ENCODE data around the gene OR4Q2.
"Not testable (repeated sequence)": the region's sequence is repeated elsewhere in the genome, so short reads cannot be mapped to it uniquely, and the experiment has no call there.

Gene OR4Q2

DNA sequence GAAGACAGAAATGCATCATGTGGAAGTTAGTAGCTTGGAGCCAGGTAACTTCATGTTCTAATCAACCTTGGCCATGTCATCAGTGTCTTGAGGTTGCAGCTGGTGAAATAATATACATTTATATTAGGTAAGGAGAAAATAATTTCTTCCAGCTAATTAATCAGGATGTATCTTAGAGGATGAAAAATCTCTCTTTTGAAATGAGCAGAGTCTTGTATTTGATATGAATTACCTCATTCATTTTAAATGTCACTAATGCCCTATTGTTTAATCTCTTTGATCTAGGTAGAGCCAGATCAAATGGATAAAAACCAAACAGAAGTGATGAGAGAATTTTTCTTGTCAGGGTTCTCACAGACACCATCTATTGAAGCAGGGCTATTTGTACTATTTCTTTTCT, at the start of gene OR4Q2:
Gene OR4Q2, plus strand, starts transcription at position 301 of the 400 bp plus-strand sequence.
- DNase-seq: no peak

DNA sequence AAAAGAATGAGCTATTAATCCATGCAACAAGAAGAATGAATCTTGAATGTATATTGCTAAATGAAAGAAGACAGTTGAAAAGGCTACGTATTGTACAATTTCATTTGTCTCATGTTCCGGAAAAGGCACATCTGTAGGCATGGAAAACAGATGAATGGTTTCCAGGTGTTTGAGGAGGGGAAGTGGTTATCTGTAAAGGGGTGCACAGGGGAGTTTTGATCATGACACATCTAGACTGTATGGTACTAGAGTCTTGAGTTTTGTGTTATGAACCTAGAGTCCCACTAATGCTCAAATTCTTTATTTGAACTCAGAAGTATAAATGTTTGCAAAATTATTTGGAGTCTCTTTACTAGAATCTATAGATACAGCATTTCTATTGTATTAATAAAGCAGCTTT, 32.2 kb upstream of the OR4Q2 start:
- not testable (repeated sequence) for DNase-seq

DNA sequence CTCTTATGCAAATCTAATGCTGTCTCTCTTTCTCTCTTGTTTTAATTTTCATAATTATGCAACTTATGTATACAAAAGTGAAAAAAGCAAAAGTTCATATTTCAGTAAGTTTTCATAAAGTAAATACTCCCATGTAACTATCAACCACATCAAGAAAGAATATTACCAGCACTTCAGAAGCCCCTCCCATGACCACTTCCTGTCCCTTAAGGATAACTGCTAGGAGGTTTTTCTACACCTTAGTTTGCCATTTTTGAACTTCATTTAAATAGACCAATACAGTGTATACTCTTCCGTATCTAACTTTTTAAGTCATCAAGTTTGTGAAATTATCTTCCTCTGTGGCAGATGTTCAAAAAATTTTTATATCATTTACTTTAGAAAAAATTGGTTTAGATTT, 27.1 kb upstream of the OR4Q2 start:
- no peak for DNase-seq

DNA sequence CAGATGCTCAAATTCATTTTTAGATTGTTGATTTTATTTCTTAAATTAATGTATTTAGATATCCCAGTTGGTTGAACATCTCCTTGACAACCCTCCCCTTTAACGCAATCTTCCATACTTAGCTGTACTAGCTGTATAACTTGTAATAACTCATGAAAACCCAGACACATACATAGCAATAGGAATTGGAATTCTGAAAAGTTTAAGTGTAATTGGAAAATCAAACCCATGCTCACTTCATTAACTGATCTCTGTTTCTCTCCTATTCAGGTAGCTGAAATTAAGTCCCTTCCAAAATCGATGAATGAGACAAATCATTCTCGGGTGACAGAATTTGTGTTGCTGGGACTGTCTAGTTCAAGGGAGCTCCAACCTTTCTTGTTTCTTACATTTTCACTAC, 26.7 kb upstream of the OR4Q2 start, which contains the start of gene OR4K15:
Gene OR4K15, plus strand, starts transcription at position 301 of the 400 bp plus-strand sequence. Its CDS starts 0 bp downstream, at position 301.
- no peak for DNase-seq

DNA sequence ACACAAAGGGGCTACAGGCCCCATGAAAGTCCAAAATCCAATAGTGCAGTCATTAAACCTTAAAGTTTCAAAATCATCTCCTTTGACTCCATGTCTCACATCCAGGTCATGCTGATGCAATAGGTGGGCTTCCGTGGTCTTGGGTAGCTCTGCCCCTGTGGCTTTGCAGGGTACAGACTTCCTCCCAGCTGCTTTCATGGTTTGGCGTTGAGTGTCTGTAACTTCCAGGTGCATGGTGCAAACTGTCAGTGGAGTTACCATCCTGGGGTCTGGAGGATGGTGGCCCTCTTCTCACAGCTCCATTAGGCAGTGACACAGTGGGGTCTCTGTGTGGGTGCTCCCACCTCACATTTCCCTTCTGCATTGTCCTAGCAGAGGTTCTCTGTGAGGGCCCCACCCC, 8.5 kb upstream of the OR4Q2 start:
- DNase-seq: no peak

DNA sequence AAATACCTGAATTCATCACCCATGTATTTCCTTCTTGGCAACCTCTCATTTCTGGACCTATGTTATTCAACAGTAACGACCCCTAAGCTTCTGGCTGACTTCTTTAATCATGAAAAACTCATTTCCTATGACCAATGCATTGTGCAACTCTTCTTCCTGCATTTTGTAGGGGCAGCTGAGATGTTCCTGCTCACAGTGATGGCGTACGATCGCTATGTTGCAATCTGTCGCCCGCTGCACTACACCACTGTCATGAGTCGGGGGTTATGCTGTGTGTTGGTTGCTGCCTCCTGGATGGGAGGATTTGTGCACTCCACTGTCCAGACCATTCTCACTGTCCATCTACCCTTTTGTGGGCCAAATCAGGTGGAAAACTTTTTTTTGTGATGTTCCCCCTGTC, 356 bp downstream of the OR4Q2 start:
- no peak for DNase-seq

DNA sequence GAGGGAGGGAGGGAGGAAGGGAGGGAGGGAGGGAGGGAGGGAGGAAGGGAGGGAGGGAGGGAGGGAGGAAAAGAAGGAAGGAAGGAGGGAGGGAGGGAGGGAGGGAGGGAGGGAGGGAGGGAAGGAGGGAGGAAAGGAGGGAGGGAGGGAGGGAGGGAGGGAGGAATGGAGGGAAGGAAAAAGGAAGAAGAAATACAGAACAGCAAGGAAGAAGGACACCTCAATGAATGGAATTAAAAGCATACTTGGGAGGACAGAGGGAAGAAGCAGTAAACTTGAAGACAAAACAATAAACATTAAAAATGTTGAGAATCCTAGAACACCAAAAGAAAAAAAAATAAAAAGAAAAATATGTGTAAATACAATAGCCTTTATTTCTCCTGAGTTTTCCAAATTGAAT, 6.2 kb downstream of the OR4Q2 start:
- DNase-seq: no peak

DNA sequence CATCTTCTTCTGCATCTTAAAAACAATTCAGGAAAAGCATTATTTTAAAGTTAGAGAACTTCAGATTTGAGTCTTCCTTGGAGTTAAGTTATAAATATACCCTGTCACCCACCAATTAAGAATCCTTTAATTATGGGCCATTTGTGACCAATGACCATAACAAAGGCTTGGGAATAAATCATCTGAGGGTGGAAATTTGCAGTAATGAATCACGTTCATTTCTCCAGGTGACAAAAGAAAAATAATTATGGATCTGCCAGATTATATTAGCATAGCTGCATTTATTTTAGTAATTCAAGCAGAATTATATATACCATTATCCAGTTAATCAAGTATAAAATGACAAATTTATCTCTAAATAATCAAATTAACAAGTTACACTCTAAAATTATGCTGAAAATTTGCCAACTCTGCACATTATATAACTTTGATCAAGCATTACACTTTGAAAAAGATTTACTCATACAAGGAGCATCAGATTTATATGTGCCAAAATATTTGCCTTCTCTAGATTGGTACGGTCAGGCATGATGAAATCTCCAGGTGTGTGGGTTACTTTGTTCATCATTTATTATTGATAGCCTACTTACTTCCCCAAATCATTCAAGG, 17.4 kb downstream of the OR4Q2 start, which contains the start of gene OR4K14:
Gene OR4K14, minus strand, starts transcription at position 51 of the 609 bp plus-strand sequence. CDS start 4,114 bp downstream, outside the sequence.
- DNase-seq: no peak

DNA sequence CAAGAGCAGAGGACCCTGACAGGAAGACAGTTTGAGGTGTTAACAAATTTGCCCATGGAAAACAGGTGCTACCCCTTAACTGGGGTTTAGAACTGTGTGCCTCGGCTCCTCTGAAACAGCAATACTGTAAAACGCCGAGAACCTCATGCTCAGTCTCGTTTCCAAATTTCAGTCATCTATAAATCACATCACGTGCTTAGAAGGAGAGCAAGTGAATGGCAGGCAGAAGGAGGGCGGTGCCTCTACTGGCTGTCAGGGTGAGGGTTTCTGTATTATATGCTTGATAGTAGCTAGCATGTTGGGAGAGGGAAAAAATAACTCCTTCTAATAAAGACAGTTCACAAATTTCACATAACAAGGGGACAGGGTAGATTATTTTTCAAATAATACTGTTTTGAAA, 29.1 kb downstream of the OR4Q2 start:
- DNase-seq: no peak

DNA sequence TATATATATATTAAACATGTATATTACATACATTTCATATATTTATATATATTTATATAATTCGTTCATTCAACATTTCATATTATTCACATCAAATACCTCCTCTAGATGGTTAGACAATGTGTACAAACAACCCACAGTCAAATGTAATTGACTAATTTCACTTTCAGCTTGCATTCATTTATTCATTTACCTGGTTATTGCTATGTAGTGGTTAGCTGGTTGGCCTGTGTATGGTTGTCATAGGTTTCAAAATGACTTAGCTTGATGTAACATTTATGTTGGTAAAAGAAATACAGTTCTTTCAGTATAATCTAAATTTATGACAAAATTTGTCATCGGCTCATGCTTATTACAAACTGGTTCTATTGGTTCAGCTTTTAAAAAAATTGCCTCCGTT, 33.5 kb downstream of the OR4Q2 start:
- DNase-seq: no peak

DNA sequence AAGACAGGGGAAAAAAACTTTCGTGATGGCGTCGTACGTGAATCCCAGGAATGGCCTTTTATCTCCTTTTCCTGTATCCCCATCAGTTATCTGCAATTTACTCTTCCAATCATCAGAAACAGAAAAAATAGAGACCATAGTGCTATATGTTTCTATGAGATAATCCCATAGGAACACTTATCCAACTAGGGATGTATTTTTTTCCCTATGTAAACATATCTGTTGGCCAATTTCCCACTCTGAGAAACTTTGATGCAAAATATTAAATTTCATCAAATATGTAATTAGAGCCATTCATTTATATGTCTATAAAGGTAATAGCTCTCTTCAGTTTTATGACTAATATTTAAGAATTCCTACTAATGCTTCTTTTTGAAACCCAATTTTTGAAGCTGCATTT, 34.0 kb downstream of the OR4Q2 start, which contains the start of gene OR4K13:
Gene OR4K13, minus strand, starts transcription at position 101 of the 400 bp plus-strand sequence. CDS start 1,280 bp downstream, outside the sequence.
- no peak for DNase-seq

DNA sequence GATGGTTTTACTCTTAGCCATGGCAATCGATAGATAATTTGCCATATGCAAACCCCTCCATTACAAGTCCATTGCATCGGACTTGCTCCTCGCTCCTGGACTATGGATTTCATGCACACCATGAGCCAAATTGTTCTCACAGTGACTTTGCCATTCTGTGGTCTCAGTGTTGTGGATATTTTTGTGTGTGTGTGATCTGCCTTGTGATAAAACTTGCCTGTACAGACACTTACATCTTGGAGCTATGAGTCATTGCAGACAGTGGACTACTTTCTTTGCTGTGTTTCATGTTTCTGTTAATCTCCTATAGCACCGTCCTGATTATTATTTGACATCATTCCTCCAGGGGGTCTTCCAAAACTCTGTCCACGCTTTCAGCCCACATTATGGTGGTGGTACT, 42.3 kb downstream of the OR4Q2 start:
- no peak for DNase-seq

DNA sequence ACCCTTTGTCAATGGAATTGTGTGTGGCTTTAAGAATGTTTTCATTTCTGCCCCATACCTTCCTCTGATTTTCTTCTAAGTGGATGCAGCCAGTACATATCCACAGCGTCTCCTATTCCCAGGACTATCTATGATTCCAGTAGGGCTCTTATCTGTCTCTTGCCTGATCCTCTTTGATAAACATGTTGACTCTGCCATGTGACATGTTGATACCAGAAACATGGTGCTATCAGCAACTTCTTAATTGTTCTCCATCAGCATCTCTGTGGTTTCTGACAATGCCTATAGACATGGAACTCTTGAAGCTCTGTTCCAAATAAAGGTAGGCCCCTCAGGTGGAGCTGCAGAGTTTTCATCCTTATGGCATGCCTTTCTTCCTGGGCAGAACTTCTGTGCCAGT, 46.2 kb downstream of the OR4Q2 start:
- no peak for DNase-seq

Data from NCI-H526 (cell line).